ENCODE measurements around the gene NTMT1.

DNA sequence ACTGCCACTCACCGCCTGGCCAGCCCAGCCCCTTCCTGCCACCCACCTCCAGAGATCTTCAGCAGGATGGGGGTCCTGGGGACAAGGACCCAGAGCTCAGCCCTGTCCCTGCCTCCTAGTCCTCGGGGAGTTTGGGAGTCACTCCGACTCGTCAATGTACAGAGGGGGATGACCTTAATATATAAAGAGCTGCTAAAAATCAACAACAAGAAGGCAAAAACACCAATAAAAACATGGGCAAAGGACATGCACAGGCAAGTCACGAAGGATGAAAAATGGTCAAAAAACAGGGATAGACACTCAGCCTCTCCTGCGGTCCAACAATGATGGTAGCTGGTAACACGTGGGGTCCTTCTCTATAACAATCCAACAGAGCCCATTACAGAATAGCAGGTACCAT lies 20.7 kb downstream of the NTMT1 start:
- TF ChIP-seq POLR2A (IDR thresholded peaks at IDR 0.05; ENCODE audit: low read length) = no peak
- no peak for TF ChIP-seq GATA1 (IDR thresholded peaks at IDR 0.05; ENCODE audit: low read depth, low read length)

Data from erythroblast (primary cell).